ENCODE measurements around the gene ANKRD36.
"Not testable (repeated sequence)": the region's sequence is repeated elsewhere in the genome, so short reads cannot be mapped to it uniquely, and the experiment has no call there.

DNA sequence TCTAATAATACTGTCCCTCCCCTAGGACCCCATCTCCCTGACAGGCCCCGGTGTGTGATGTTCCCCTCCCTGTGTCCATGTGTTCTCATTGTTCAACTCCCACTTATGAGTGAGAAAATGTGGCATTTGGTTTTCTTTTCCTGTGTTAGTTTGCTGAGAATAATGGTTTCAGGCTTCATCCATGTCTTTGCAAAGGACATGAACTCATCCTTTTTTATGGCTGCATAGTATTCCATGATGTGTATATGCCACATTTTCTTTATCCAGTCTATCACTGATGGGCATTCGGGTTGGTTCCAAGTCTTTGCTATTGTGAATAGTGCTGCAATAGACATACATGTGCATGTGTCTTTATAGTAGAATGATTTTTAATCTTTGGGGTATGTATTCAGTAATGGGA is 55.6 kb downstream of the ANKRD36 start:
- TF ChIP-seq, protein P1, sequence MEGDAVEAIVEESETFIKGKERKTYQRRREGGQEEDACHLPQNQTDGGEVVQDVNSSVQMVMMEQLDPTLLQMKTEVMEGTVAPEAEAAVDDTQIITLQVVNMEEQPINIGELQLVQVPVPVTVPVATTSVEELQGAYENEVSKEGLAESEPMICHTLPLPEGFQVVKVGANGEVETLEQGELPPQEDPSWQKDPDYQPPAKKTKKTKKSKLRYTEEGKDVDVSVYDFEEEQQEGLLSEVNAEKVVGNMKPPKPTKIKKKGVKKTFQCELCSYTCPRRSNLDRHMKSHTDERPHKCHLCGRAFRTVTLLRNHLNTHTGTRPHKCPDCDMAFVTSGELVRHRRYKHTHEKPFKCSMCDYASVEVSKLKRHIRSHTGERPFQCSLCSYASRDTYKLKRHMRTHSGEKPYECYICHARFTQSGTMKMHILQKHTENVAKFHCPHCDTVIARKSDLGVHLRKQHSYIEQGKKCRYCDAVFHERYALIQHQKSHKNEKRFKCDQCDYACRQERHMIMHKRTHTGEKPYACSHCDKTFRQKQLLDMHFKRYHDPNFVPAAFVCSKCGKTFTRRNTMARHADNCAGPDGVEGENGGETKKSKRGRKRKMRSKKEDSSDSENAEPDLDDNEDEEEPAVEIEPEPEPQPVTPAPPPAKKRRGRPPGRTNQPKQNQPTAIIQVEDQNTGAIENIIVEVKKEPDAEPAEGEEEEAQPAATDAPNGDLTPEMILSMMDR (IDR thresholded peaks at IDR 0.05), result not testable (repeated sequence)
- TF ChIP-seq POLR2AphosphoS5 (IDR thresholded peaks at IDR 0.05; ENCODE audit: insufficient read depth in 1 of 2, low read depth in 1 of 2), result not testable (repeated sequence)
